Inferior parietal cortex (tissue), 1 donor: ENCODE measurements around the gene ZNF362.

Source experiments
- DNase-seq: peaks from one replicate; pipeline ENCODE4 v3.0.0-alpha.2; 2016; ENCODE audit errors: extremely low spot score

Gene ZNF362

DNA sequence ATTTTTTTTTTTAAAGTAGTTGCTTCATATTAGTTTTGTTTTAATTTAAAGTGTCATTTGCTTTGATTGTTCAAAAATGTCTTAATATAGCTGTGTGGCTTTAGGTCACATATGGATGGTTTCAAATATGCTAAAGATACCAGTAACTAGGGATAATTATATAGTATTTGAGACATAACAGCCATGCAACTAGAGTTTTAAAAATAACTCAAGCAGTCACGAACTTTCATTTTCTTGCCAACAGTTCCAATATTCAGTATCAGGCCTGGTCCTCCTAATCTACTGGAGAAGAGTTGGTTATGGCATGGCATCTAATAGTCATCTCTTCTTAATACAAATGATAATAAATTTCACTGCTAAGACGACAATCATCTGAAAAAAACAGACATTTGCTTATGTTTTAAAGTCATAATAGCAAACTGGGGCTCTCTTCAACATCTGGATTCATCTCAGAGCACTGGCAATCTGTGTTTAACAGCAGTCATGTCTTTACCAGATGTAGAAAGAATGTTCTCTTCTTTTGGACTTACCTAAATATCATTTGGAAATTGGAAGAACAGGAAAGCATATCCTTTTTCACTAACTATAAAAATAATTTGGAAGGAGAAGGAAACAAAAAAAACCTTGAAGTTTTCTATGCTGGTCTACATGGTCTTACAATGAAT lies 88.7 kb downstream of the ZNF362 start:
- no peak for DNase-seq

DNA sequence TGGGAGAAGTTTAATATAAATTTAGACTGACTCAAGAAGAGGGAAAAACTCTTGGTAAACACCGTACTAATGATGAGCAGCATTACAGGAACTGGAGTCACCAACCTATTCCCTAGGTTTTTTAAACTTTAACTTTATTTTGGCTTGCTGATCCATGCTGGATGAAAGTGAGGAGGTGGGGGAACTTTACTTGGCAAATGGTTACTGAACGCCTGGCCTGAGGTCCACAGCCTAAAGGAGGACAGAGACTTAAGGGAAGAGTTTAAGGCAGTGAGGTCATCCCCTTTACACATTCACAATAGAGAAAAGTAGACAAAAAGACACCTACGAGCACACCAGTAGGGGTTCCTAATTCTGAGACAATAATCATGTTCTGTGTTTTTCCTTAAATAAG lies 90.2 kb downstream of the ZNF362 start:
- no peak for DNase-seq

DNA sequence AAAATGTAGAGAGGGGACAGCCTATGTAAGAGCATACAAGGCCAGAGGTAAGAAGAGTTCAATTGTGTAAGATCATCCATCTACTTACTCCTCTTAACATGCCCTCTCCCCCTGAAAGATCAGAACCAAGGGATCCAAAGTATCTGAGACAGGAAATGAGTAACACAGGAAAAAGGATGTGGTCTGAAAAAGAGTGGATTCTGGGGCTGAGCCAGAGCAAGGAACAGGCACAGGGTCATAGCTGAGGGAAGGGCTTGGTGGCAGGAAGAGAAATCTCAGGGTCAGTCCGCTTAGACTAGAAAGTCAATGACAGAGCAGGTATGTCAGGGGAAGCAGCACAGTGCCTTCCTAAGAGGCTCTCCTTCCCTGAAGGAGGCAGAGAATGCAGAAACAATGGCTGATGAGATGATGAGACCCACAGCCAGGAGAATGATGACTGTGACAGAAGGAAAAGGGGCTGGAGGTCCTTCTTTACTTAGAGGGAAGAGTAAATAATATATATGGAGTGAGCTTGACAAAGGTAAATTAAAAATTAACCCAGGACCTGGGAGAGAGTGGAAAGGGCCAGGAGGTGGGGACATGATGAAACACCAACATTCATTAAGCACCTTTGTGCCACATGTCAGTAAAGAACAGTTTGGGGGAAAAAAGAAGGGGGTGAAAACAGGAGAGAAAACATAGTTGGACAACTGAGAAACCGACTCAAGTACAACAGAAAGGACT lies 90.8 kb downstream of the ZNF362 start:
- no peak for DNase-seq

DNA sequence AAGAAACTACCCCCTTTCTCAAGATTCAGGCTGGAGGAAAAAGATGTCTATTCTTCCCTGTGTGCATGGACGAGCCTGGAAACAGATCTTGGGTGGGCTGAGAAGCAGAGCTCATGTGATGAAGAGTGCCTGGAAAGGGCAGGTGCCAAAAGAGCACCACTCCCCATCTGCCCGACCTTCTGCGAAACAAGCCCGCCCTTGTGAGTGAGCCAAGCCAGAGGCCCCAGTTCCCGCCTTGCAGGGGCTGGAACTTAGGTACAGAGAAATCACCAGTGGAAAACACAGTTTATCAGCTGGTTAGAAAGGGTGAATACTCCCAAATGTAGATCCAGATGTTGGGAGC lies 91.3 kb downstream of the ZNF362 start:
- DNase-seq, result peak; percentile 14

DNA sequence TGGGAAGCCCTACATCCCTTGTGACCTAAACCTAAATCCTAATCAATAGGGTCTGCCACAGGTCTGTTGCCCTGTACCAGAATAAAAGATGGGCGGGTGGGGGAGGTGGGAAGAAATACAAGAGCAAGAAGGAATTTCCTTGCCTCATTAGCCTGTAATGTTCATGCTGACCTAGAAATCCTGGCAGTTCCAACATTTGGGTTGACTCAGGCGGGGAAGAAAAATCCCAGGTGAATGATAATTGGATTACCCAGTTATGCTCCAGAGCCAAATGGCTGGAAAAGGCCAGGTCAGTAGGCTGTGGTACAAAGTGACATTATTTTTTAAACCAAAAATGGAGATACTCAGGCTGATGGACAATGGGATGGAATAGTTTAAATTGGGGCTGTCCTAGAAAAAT lies 91.9 kb downstream of the ZNF362 start:
- no peak for DNase-seq

DNA sequence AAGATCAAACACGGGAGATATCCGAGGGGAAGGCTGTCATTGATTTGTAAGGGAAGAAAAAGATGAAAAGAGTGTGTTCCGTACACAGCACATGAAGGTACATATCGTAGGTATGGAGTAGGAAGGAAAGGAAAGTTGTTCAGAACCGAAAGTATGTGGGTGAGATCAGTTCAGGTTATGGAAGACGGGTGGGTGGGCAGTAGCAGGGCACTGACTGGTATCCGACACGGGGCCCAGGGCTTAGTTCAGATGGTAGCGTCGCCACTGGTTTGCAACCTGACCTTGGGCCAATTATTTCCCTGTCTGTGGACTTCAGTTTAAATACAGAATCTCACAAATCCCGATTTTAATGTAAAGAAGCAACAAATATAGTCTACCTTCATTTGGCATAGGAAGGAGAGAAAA lies 92.4 kb downstream of the ZNF362 start:
- no peak for DNase-seq

DNA sequence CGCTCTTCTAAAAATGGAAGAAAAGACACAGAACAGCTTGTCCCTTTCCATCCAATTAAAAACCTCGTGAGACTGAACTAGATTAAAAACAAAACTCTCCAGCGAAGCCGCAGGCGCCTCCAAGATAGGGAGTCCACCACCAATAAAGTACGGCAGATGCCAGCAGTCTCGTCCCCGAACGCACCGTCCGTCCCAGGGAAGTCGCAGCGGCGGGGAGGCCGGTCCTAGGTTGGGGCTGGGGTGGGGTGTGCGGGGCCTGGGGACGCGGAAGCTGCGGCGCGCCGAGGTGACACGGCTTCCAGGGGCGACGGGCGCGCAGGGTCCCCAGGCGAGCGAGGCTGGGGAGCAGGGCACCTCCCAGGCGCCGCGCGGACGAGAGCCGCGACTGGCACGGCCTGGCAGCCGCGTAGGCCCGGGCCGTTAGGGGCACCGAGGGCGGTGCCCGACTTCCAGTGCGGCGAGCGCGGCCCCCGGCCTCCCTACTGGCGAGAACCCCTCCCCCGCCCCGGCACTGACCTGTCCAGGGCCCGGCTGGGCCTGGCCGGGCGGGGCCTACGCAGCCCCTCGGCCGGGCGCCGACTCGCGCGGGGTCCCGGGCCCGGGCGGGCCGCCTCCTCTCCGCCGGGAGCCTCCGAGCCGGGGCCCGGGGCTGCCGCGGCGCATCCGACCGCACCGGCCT lies 92.9 kb downstream of the ZNF362 start:
- DNase-seq, result peak; percentile 66

DNA sequence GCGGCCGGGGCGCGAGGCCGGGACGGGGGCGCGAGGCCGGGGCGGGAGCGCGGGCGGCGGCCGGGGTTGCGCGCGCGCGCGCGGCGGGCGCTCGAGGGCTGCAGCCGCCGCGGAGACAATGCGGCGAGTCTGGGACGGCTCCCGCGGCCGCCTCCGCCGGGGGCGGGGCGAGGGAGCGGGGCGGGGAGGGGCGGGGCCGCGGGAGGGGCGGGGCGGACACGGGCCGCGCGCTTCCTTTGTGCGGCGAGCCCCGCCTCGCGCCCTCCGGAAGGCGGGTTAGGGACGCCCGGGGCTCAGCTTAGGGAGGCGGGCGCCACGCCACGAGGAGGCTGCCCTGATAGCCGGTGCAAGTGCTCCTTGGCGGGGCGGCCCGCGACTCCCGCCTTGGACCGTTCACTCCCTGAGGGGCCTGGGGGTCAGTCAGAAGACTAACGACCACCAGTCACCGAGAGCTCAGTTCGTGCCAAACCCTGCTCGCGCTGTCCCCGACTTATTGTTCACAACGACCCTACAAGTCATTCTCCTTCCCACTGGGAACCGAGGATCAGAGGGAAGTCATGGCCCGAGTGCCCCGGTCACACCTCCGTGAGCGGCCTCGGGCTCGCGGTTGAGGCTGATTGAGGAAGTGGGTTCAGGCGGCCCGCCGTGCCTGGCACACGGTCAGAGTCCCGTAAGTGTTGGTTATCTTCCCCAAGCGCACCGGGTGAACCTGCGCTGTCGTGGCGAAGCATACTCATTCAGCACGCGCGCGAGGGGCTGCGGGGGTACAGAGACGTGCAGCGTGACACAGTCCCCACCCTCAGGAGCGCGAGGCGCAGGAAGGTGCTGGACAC lies 93.7 kb downstream of the ZNF362 start:
- peak; percentile 76 for DNase-seq
